Thyroid gland (tissue), 4 donors: ENCODE data around the gene LSP1.

Source experiments
- CTCF ChIP-seq, 6 experiments: fragments of 200-600 bp in 3 of 6; fragments of 450-650 bp in 3 of 6; sonication (generic) in 3 of 6; IDR thresholded peaks; one replicate each; pipeline ENCODE4 v1.5.1; 2016 to 2019; ENCODE audit warnings: antibody characterized with exemption in 6 of 6, mild to moderate bottlenecking in 2 of 6, inconsistent platforms in 1 of 6, moderate library complexity in 1 of 6
- POLR2A ChIP-seq, 2 donors: fragments of 450-650 bp; IDR thresholded peaks; one replicate each; pipeline ENCODE4 v1.6.1; 2017; ENCODE audit warnings: antibody characterized with exemption in 2 of 2, mild to moderate bottlenecking in 2 of 2, moderate library complexity in 1 of 2

DNA sequence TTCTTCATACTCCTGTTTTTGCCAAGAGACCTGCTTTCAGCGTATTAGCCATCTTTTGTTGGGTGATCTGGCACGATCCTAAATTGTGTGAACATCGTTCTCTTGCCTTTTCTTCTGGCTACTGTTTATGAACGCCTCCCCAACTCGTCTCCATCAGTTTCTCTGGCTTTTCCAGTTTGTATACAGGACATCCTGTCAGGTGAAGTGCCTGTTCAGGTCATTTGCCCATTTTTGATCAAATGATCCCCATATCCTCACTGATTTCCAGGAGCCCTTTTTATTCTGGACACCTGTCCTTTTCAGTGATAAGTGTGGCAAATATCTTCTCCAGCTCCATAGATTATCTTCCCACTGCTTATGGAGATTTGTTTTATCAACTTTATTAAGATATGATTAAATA lies 40.6 kb upstream of the LSP1 start:
- no peak for TF ChIP-seq CTCF (IDR thresholded peaks at IDR 0.05)
- no peak for TF ChIP-seq POLR2A (IDR thresholded peaks at IDR 0.05)
